PC-9 (cell line): ENCODE data around the gene YAF2. TPM values are rescaled to one million over a fixed set of nuclear protein-coding genes. Genes with fewer than 3 reads are reported as not detected.

Experiments
- BruUV-seq: library from RNA; stranded (reverse); fragments of 400-500 nt; replicated peaks from 2 replicates; lab custom pipeline; 2021; lab: Mats Ljungman, UMichigan
- CTCF ChIA-PET: fragments of 300-600 bp; sonication (Branson Sonifier 250); formaldehyde crosslinking; loops from one replicate; lab custom pipeline; 2022; ENCODE audit warnings: antibody characterized with exemption; lab: Charles Lee
- POLR2A ChIA-PET: fragments of 300-600 bp; sonication (Branson Sonifier 250); formaldehyde crosslinking; loops from one replicate; lab custom pipeline; 2022; ENCODE audit warnings: antibody characterized with exemption; ENCODE audit not compliant: unreplicated experiment; lab: Charles Lee
- DNase-seq, 2 experiments: peaks; one replicate each; pipeline versions ENCODE4 v3.0.0 to v3.0.0-alpha.2; 2015 to 2022; ENCODE audit warnings: mixed read lengths in 1 of 2
- H2AFZ ChIP-seq: fragments of 200-600 bp; sonication (generic); 2 replicates; pipeline ENCODE4 v1.8.1; 2017; ENCODE audit warnings: antibody characterized with exemption
- H3F3A ChIP-seq: fragments of 200-600 bp; sonication (generic); 2 replicates; pipeline ENCODE4 v1.8.1; 2017; ENCODE audit warnings: antibody characterized with exemption, mild to moderate bottlenecking, low read depth; ENCODE audit not compliant: insufficient read depth
- H3K27ac ChIP-seq: fragments of 200-600 bp; sonication (generic); 2 replicates; pipeline ENCODE4 v1.6.1; 2016; ENCODE audit warnings: mixed run types
- H3K27me3 ChIP-seq: fragments of 200-600 bp; sonication (generic); 2 replicates; pipeline ENCODE4 v1.6.1; 2016; ENCODE audit warnings: low read depth, mixed run types; ENCODE audit not compliant: insufficient read depth
- H3K36me3 ChIP-seq: fragments of 200-600 bp; sonication (generic); 2 replicates; pipeline ENCODE4 v1.6.1; 2016; ENCODE audit warnings: low read depth, mixed run types
- H3K4me1 ChIP-seq: fragments of 200-600 bp; sonication (generic); replicated peaks from 2 replicates; pipeline ENCODE4 v1.6.1; 2016; ENCODE audit warnings: mixed run types; ENCODE audit not compliant: insufficient read depth
- H3K4me2 ChIP-seq: fragments of 200-600 bp; sonication (generic); 2 replicates; pipeline ENCODE4 v1.6.1; 2017; ENCODE audit warnings: mixed run types
- H3K4me3 ChIP-seq: fragments of 200-600 bp; sonication (generic); 2 replicates; pipeline ENCODE4 v1.6.1; 2016; ENCODE audit warnings: mixed run types
- H3K79me2 ChIP-seq: fragments of 200-600 bp; sonication (generic); 2 replicates; pipeline ENCODE4 v1.6.1; 2017; ENCODE audit warnings: low read depth, mixed run types
- H3K9me2 ChIP-seq: fragments of 200-600 bp; sonication (generic); 2 replicates; pipeline ENCODE4 v1.8.1; 2017; ENCODE audit warnings: mild to moderate bottlenecking; ENCODE audit not compliant: insufficient read depth
- H3K9me3 ChIP-seq: fragments of 200-600 bp; sonication (generic); 2 replicates; pipeline ENCODE4 v1.8.1; 2016; ENCODE audit warnings: low read depth; ENCODE audit not compliant: insufficient read depth
- H4K20me1 ChIP-seq: fragments of 200-600 bp; sonication (generic); 2 replicates; pipeline ENCODE4 v1.8.1; 2017; ENCODE audit not compliant: insufficient read depth
- CTCF ChIP-seq: fragments of 200-600 bp; sonication (generic); conservative IDR thresholded peaks from 2 replicates; pipeline ENCODE4 v1.6.1; 2017; ENCODE audit warnings: mixed run types, antibody characterized with exemption, mild to moderate bottlenecking, moderate library complexity
- EZH2 ChIP-seq: fragments of 200-600 bp; sonication (generic); IDR thresholded peaks from 2 replicates; pipeline ENCODE4 v1.8.0; 2017; ENCODE audit warnings: antibody characterized with exemption, low read depth
- intact Hi-C: fragments of 100-400 bp; cut with micrococcal nuclease; formaldehyde crosslinking; loops from one replicate; pipeline ENCODE4 v1.10.0; 2022; ENCODE audit not compliant: unreplicated experiment
- total RNA-seq: library from RNA; stranded (reverse); gene quantifications from 2 replicates; pipeline ENCODE4 v1.2.3, GENCODE V29; 2021

The YAF2 gene
- total RNA-seq, 1 experiment from 2014 or later = 11.6 TPM

- H3K27me3 ChIP-seq = no peaks in the 10 kb centered on the region
- POLR2A ChIA-PET = no interaction called here
- H3K4me2 ChIP-seq = no peak overlapping the region
- H3K4me1 ChIP-seq = peaks cover 6% of the 10 kb centered on the region
- H2AFZ ChIP-seq = no peak overlapping the region
- no peaks in the 10 kb centered on the region for H4K20me1 ChIP-seq
- H3K36me3 ChIP-seq = no peaks in the 10 kb centered on the region
- no peak for DNase-seq
- no peaks in the 10 kb centered on the region for H3K9me3 ChIP-seq
- H3K9me2 ChIP-seq = 0 out of 2 replicates have a peak, but pooled peaks cover 3% of the 10 kb centered on the region
- CTCF ChIA-PET = no interaction called here
- no TSS peak for BruUV-seq
- no peaks in the 10 kb centered on the region; the same call in none of the 2 replicates for H3F3A ChIP-seq
- no peak overlapping the region for H3K4me3 ChIP-seq
- intact Hi-C loops = no loop called here
- no peak for TF ChIP-seq CTCF
- TF ChIP-seq EZH2 = no peak
- H3K79me2 ChIP-seq = no peaks in the 10 kb centered on the region
- H3K27ac ChIP-seq = no peak overlapping the region
Observed at GRCh38 chr12:42201063-42201462, 37.0 kb downstream of the YAF2 start.

GRCh38 chr12:42199007-42199406 lies 39.0 kb downstream of the YAF2 start:
- Histone ChIP-seq H3K27ac (no peak overlapping the region), H3K4me1 (peaks cover 6% of the 10 kb centered on the region), H3K9me2 (0 out of 2 replicates have a peak, but pooled peaks cover 3% of the 10 kb centered on the region), H4K20me1 (no peaks in the 10 kb centered on the region), H3K9me3 (no peaks in the 10 kb centered on the region), H3K27me3 (no peaks in the 10 kb centered on the region), H3K36me3 (no peaks in the 10 kb centered on the region), H3K4me3 (no peak overlapping the region), H3K79me2 (no peaks in the 10 kb centered on the region), H3F3A (no peaks in the 10 kb centered on the region; the same call in none of the 2 replicates), H2AFZ (no peak overlapping the region), H3K4me2 (no peak overlapping the region)
- TF ChIP-seq EZH2 (no peak), CTCF (no peak)
- ChIA-PET CTCF (no interaction called here), POLR2A (no interaction called here)
- no peak for DNase-seq
- intact Hi-C loops = no loop called here
- no TSS peak for BruUV-seq

GRCh38 chr12:42196723-42197603 lies 41.1 kb downstream of the YAF2 start:
- H3K9me3 ChIP-seq = no peaks in the 10 kb centered on the region
- POLR2A ChIA-PET = no interaction called here
- no peaks in the 10 kb centered on the region for H3K79me2 ChIP-seq
- H3K4me3 ChIP-seq = no peak overlapping the region
- H3F3A ChIP-seq = no peaks in the 10 kb centered on the region; the same call in 1 of the 2 replicates
- DNase-seq = no peak
- no peaks in the 10 kb centered on the region for H3K27me3 ChIP-seq
- no peak overlapping the region for H3K27ac ChIP-seq
- BruUV-seq = no TSS peak
- intact Hi-C loops = no loop called here
- CTCF ChIA-PET = no interaction called here
- no peaks in the 10 kb centered on the region for H3K9me2 ChIP-seq
- H4K20me1 ChIP-seq = no peaks in the 10 kb centered on the region
- TF ChIP-seq CTCF = no peak
- no peak for TF ChIP-seq EZH2
- H3K4me2 ChIP-seq = no peak overlapping the region
- H2AFZ ChIP-seq = no peak overlapping the region
- H3K36me3 ChIP-seq = no peaks in the 10 kb centered on the region
- no peaks in the 10 kb centered on the region for H3K4me1 ChIP-seq
